SIG-M5 treated with dmso at 0.1 percent for 504 hours (cell line): ENCODE measurements around the gene JARID2.

Source experiments
- DNase-seq: peaks from one replicate; lab custom pipeline; 2025; ENCODE audit not compliant: unreplicated experiment; lab: John Stamatoyannopoulos, UW

The JARID2 gene

GRCh38 chr6:15368873-15369272 is 123.0 kb downstream of the JARID2 start:
- DNase-seq: no peak

GRCh38 chr6:15369838-15370237 is 124.0 kb downstream of the JARID2 start:
- no peak for DNase-seq

GRCh38 chr6:15370733-15371671 is 125.1 kb downstream of the JARID2 start:
- DNase-seq: no peak

GRCh38 chr6:15372932-15373331 is 127.1 kb downstream of the JARID2 start:
- no peak for DNase-seq

GRCh38 chr6:15374119-15374518 is 128.2 kb downstream of the JARID2 start:
- no peak for DNase-seq

- DNase-seq: no peak
Observed at GRCh38 chr6:15375018-15375417, 129.1 kb downstream of the JARID2 start.

GRCh38 chr6:15375638-15376290 is 129.9 kb downstream of the JARID2 start:
- DNase-seq: no peak

GRCh38 chr6:15376900-15377487 is 131.1 kb downstream of the JARID2 start:
- no peak for DNase-seq

- DNase-seq: no peak
Observed at GRCh38 chr6:15378272-15378671, 132.4 kb downstream of the JARID2 start.

- DNase-seq: no peak
Observed at GRCh38 chr6:15378866-15379265, 133.0 kb downstream of the JARID2 start.

GRCh38 chr6:15380351-15380750 is 134.5 kb downstream of the JARID2 start:
- DNase-seq: no peak

- DNase-seq: no peak
Observed at GRCh38 chr6:15382089-15382488, 136.2 kb downstream of the JARID2 start.

- DNase-seq: no peak
Observed at GRCh38 chr6:15382712-15383111, 136.8 kb downstream of the JARID2 start.

- no peak for DNase-seq
Observed at GRCh38 chr6:15384901-15385300, 139.0 kb downstream of the JARID2 start.

- no peak for DNase-seq
Observed at GRCh38 chr6:15385521-15385920, 139.7 kb downstream of the JARID2 start.

GRCh38 chr6:15386110-15386755 is 140.4 kb downstream of the JARID2 start:
- no peak for DNase-seq

GRCh38 chr6:15386756-15387112 is 140.9 kb downstream of the JARID2 start:
- no peak for DNase-seq

GRCh38 chr6:15387118-15387517 is 141.2 kb downstream of the JARID2 start:
- no peak for DNase-seq

- no peak for DNase-seq
Observed at GRCh38 chr6:15389084-15389764, 143.4 kb downstream of the JARID2 start.

GRCh38 chr6:15389765-15390723 is 144.2 kb downstream of the JARID2 start:
- DNase-seq: peak; percentile 20
